ENCODE measurements around the gene TINAG.
A peak's percentile ranks its signal among the peaks of the same experiment; 100 is the strongest.

Gene TINAG

DNA sequence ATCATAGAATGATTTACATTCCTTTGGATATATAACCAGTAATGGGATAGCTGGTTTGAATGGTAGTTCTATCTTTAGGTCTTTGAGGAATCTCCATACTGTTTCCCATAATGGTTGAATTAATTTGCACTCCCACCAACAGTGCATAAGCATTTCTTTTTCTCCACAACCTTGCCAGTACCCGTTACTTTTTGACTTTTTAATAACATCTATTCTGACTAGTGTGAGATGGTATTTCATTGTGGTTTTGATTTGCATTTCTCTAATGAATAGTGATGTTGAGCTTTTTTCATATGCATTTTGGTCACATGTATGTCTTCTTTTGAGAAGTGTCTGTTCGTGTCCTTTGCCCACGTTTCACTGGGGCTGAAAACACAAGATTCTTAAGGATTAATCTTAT lies 107.3 kb downstream of the TINAG start:
- TF ChIP-seq, protein P1, sequence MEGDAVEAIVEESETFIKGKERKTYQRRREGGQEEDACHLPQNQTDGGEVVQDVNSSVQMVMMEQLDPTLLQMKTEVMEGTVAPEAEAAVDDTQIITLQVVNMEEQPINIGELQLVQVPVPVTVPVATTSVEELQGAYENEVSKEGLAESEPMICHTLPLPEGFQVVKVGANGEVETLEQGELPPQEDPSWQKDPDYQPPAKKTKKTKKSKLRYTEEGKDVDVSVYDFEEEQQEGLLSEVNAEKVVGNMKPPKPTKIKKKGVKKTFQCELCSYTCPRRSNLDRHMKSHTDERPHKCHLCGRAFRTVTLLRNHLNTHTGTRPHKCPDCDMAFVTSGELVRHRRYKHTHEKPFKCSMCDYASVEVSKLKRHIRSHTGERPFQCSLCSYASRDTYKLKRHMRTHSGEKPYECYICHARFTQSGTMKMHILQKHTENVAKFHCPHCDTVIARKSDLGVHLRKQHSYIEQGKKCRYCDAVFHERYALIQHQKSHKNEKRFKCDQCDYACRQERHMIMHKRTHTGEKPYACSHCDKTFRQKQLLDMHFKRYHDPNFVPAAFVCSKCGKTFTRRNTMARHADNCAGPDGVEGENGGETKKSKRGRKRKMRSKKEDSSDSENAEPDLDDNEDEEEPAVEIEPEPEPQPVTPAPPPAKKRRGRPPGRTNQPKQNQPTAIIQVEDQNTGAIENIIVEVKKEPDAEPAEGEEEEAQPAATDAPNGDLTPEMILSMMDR (conservative IDR thresholded peaks at IDR 0.05; ENCODE audit: low read length) = no peak
- H3K4me3 ChIP-seq (ENCODE audit: low read length) = no peak overlapping the region
- no peak for DNase-seq (ENCODE audit: low read depth)

DNA sequence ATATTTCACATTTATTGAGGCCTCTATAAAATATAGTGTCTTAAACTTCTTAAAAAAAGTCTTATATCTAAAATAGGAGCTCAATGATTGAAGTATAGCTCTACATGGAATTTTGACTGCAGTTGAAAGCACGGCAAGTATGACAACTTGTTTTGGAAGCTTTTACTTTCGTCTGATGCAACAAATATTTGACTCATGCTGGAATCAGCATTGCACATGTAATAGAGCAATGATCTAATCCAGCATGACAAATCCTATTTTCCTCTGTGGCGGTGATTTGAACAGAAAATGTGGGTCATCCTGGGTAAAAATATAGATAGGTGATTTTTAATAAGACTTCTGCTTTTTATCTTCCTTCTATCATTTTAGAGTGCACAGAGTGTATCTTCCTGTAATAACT lies 111.6 kb downstream of the TINAG start:
- DNase-seq (ENCODE audit: low read depth) = peak; percentile 88
- no peak overlapping the region for H3K4me3 ChIP-seq (ENCODE audit: low read length)
- TF ChIP-seq, protein P1 (conservative IDR thresholded peaks at IDR 0.05; ENCODE audit: low read length) = no peak

DNA sequence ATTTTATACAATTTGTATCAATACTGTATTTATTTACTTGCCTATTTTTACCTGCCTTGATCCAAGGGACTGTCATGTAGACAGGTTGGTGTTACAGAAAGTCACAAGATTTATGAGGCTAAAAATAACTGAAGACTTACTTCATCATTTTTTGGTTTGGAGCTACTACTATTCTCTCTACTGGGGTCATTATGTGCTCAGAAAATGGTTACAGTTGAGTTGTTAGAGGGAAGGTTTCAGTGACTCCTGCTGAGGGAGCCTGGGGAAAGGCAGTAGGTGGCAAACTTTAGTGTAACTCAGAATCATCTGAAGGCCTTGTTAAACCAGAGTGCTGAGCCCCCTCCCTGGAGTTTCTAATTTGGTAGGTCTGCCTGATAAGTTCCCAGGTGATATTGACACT lies 118.8 kb downstream of the TINAG start:
- H3K4me3 ChIP-seq (ENCODE audit: low read length) = no peak overlapping the region
- TF ChIP-seq, protein P1 (conservative IDR thresholded peaks at IDR 0.05; ENCODE audit: low read length) = no peak
- DNase-seq (ENCODE audit: low read depth) = no peak

DNA sequence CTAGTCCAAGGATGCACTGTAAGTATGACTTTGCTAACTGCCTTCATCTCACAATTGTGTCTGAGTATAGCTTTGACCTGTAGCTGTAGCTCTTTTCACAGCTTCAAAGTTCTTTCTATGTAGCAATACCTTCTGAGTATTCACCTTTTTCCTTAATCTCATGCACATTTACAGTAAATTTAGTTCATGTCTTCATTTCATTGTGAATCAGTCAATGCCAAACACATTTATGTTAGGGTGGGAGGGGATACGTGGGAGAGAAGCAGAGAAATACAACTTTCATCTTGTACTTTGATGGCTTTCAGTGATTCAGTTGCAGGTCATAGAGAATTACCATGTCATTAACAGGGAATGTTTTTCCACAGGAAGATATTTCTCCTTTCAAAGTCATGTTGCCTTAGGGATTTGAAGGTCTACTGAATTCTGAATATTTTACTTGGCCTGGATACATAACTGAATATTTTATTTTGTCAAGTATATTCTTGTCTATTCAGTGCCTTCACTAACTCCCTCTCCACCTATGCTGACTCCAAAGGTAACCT lies 119.2 kb downstream of the TINAG start:
- H3K4me3 ChIP-seq (ENCODE audit: low read length) = no peak overlapping the region
- no peak for DNase-seq (ENCODE audit: low read depth)
- TF ChIP-seq, protein P1 (conservative IDR thresholded peaks at IDR 0.05; ENCODE audit: low read length) = no peak

DNA sequence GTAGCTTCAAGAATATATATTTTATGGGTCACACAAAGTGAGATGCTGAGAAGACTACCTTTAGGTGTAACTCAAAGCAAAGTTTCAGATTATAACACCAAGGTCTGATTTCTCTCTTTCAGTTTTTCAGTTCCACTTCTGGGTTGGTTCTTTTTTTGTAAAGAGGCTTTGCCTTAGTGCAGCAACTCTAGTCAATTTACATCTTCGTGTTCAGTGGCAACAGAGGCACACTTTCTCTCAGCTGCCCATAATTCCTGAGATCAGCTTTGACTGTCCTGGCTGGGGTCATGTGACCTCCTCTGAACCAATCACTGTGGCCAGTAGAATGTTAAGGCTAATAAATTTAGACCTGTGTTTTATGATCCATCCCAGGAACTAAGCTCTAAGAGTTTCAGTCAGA lies 120.2 kb downstream of the TINAG start:
- no peak for DNase-seq (ENCODE audit: low read depth)
- no peak overlapping the region for H3K4me3 ChIP-seq (ENCODE audit: low read length)
- TF ChIP-seq, protein P1 (conservative IDR thresholded peaks at IDR 0.05; ENCODE audit: low read length) = no peak

DNA sequence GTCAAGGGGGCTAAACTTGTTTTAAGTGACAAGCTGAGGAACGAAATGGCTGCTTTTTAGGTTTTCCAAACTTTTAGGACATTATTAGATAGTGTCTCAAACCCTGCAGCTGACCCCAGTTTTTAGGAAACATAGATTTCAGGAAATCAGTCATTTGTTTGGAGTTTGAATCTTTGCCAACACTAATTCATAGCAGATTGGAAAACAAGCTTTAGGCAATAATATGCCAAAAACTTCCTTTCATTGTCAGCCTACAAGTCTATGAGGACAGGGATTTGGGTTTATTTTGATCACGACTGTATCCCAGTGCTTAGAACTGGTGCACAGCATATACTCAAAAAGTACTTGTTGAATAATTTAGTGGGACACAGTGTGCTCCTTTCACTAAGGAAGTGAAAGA lies 123.2 kb downstream of the TINAG start:
- peak; percentile 60 for DNase-seq (ENCODE audit: low read depth)
- TF ChIP-seq, protein P1 (conservative IDR thresholded peaks at IDR 0.05; ENCODE audit: low read length) = no peak
- no peak overlapping the region for H3K4me3 ChIP-seq (ENCODE audit: low read length)

Measured in AG10803 (cell line).